ENCODE data around the gene MYL3. TPM values are rescaled to one million over a fixed set of nuclear protein-coding genes. Genes with fewer than 3 reads are reported as not detected.

Gene MYL3
- polyA plus RNA-seq, 2 of the 4 experiments (the other 2 are of a cell fraction): 0.25 TPM; not detected in 1

DNA sequence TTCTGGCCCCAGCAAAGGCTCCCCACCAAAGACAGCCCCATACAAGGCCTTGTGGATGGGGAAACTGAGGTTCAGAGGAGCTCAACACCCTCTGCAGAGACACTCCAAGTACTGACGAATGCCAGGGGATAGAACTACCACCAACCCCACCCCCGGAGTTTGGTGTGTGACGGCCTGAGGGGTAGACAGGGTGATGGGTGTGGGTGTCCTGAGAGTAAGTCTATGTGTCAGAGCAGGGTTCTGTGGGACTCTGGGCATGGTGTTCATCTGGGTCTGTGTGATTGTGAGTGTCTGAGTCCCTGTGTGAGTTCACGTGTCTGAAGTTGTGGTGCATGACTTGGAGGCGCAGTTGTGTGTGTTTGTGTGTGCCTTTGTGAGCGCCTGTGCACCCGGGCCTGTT is 21.7 kb upstream of the MYL3 start:
- no peaks in the 10 kb centered on the region for H3K9me3 ChIP-seq
- ChIA-PET POLR2A (no interaction called here), CTCF (interaction anchor here (0.6 to 3.0 kb wide), 3 partner anchors 11 to 43 kb away, joined by 5 to 15 read pairs (median 11); no protein-coding TSS in a partner anchor)
- DNase-seq (ENCODE audit: low read depth in 1 of 2, low spot score in 1 of 2) (no peak), ATAC-seq (no peak), FAIRE-seq (no peak)
- 0 out of 3 replicates have a peak, but pooled peaks cover 4% of the 10 kb centered on the region for H3K4me1 ChIP-seq
- no peak overlapping the region for H3K27ac ChIP-seq
- H3K4me3 ChIP-seq: no peak overlapping the region
- no peak for TF ChIP-seq POLR2A (IDR thresholded peaks at IDR 0.05; ENCODE audit: low read length)
- TF ChIP-seq ZSCAN20 (CRISPR knock-in tag; IDR thresholded peaks at IDR 0.05): no peak
- TF ChIP-seq CBX2 (IDR thresholded peaks at IDR 0.05; ENCODE audit: borderline replicate concordance, low read depth): no peak
- TF ChIP-seq, protein P1, sequence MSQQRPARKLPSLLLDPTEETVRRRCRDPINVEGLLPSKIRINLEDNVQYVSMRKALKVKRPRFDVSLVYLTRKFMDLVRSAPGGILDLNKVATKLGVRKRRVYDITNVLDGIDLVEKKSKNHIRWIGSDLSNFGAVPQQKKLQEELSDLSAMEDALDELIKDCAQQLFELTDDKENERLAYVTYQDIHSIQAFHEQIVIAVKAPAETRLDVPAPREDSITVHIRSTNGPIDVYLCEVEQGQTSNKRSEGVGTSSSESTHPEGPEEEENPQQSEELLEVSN (IDR thresholded peaks at IDR 0.05; ENCODE audit: borderline replicate concordance, low read depth): no peak
- TF ChIP-seq, protein P2, sequence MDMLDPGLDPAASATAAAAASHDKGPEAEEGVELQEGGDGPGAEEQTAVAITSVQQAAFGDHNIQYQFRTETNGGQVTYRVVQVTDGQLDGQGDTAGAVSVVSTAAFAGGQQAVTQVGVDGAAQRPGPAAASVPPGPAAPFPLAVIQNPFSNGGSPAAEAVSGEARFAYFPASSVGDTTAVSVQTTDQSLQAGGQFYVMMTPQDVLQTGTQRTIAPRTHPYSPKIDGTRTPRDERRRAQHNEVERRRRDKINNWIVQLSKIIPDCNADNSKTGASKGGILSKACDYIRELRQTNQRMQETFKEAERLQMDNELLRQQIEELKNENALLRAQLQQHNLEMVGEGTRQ (IDR thresholded peaks at IDR 0.05): no peak
- TF ChIP-seq JUNB (IDR thresholded peaks at IDR 0.05): no peak
- no peak for TF ChIP-seq ZNF302 (CRISPR knock-in tag; IDR thresholded peaks at IDR 0.05)
- TF ChIP-seq FOSB (CRISPR knock-in tag; IDR thresholded peaks at IDR 0.05): no peak
- no peak for TF ChIP-seq SREBF2 (IDR thresholded peaks at IDR 0.05)
- no peak for TF ChIP-seq RAD21 (conservative IDR thresholded peaks at IDR 0.05 in 1 of 2, IDR thresholded peaks at IDR 0.05 in 1 of 2)
- no peak for TF ChIP-seq MAFK (IDR thresholded peaks at IDR 0.05; ENCODE audit: partially characterized antibody)
- TF ChIP-seq CTCF (IDR thresholded peaks at IDR 0.05): no peak
- TF ChIP-seq ESRRA (IDR thresholded peaks at IDR 0.05; ENCODE audit: borderline replicate concordance, low read length): no peak
- no peak for TF ChIP-seq ELK1 (IDR thresholded peaks at IDR 0.05; ENCODE audit: low read depth, low read length)
- TF ChIP-seq FOSL2 (IDR thresholded peaks at IDR 0.05): no peak
- no peak for TF ChIP-seq FOSL2 (CRISPR knock-in tag; IDR thresholded peaks at IDR 0.05)
- no peak for TF ChIP-seq ZC3H11A (IDR thresholded peaks at IDR 0.05)
- TF ChIP-seq, protein P3, sequence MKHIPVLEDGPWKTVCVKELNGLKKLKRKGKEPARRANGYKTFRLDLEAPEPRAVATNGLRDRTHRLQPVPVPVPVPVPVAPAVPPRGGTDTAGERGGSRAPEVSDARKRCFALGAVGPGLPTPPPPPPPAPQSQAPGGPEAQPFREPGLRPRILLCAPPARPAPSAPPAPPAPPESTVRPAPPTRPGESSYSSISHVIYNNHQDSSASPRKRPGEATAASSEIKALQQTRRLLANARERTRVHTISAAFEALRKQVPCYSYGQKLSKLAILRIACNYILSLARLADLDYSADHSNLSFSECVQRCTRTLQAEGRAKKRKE (CRISPR knock-in tag; IDR thresholded peaks at IDR 0.05; ENCODE audit: low read depth): no peak
- no peak for TF ChIP-seq POLR2AphosphoS2 (conservative IDR thresholded peaks at IDR 0.05; ENCODE audit: low read length)
- TF ChIP-seq NPAS2 (CRISPR knock-in tag; IDR thresholded peaks at IDR 0.05; ENCODE audit: borderline replicate concordance): no peak
- 92% methylated on average over 4 of the region's 7 CpGs for whole genome bisulfite sequencing (ENCODE audit: missing lambda C conversion rate)
- H3K4me2 ChIP-seq: no peak overlapping the region

- Histone ChIP-seq H3K4me3 (no peak overlapping the region), H3K27ac (no peak overlapping the region), H3K4me2 (no peak overlapping the region), H3K9me3 (no peaks in the 10 kb centered on the region), H3K4me1 (peaks cover 5% of the 10 kb centered on the region)
- WGBS (ENCODE audit: missing lambda C conversion rate): 68% methylated on average over 4 of the region's 5 CpGs
- ChIA-PET CTCF (interaction anchor here (3.0 kb wide), 1 partner anchor 11 kb away, joined by 15 read pairs; no protein-coding TSS in a partner anchor), POLR2A (no interaction called here)
- peak in 1 of 2 experiments; percentile 8; a peak in 1 of 6 replicates for ATAC-seq
- no peak for FAIRE-seq
- DNase-seq (ENCODE audit: low read depth in 1 of 2, low spot score in 1 of 2): no peak
- no peak for TF ChIP-seq GATA3 (IDR thresholded peaks at IDR 0.05; ENCODE audit: borderline replicate concordance)
- TF ChIP-seq SREBF2 (IDR thresholded peaks at IDR 0.05): no peak
- TF ChIP-seq ZNF302 (CRISPR knock-in tag; IDR thresholded peaks at IDR 0.05): no peak
- TF ChIP-seq JUNB (IDR thresholded peaks at IDR 0.05): no peak
- TF ChIP-seq HEYL (CRISPR knock-in tag; IDR thresholded peaks at IDR 0.05): no peak
- no peak for TF ChIP-seq JUN (IDR thresholded peaks at IDR 0.05)
- TF ChIP-seq POLR2A (IDR thresholded peaks at IDR 0.05; ENCODE audit: low read length): no peak
- TF ChIP-seq, protein P3 (CRISPR knock-in tag; IDR thresholded peaks at IDR 0.05; ENCODE audit: low read depth): no peak
- no peak for TF ChIP-seq KDM5A (IDR thresholded peaks at IDR 0.05)
- TF ChIP-seq MYC (IDR thresholded peaks at IDR 0.05; ENCODE audit: borderline replicate concordance, low read length): no peak
- no peak for TF ChIP-seq ZC3H11A (IDR thresholded peaks at IDR 0.05)
- no peak for TF ChIP-seq RARB (CRISPR knock-in tag; IDR thresholded peaks at IDR 0.05)
- no peak for TF ChIP-seq REST (IDR thresholded peaks at IDR 0.05)
- TF ChIP-seq KDM1A (IDR thresholded peaks at IDR 0.05; ENCODE audit: low read depth): no peak
Measured at GRCh38 chr3:46884427-46884826, 21.2 kb upstream of the MYL3 start.

Measured in A549 (cell line).